ENCODE measurements around the gene WDR70.

DNA sequence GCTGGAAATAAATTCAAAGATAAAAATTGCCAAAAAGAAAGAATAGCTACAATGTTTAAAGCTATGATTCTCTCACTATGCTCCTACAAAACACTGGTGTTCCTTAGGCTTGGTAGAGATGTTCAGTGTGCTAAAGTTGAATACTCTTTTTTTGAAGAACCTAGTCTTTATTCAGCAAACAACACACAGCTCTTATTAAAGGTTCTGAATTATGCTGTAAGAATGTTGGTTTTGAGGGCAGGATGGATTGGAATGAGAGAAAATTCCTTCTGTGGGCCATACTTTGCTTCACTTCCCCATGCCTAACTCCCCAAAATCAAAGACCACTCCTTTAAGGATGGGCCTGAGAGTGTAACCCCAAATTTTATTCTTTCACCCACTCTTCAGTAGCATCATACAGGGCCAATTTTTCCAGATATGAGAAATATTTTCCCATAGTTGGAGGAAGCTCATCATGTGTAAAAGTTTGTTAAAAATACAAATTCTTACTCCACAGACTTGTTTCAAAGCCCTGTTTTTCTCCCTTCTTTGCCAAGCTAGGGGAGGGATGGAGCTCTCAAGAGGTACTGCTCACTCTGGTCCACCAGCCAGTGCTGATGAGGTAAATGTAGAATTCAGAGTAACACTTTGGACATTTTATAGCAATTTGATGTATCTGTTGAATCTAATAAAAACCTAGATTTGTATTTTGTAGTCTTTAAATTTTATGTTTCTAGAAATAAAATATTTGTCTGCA lies 361.4 kb downstream of the WDR70 start:
- TF ChIP-seq, protein P1, sequence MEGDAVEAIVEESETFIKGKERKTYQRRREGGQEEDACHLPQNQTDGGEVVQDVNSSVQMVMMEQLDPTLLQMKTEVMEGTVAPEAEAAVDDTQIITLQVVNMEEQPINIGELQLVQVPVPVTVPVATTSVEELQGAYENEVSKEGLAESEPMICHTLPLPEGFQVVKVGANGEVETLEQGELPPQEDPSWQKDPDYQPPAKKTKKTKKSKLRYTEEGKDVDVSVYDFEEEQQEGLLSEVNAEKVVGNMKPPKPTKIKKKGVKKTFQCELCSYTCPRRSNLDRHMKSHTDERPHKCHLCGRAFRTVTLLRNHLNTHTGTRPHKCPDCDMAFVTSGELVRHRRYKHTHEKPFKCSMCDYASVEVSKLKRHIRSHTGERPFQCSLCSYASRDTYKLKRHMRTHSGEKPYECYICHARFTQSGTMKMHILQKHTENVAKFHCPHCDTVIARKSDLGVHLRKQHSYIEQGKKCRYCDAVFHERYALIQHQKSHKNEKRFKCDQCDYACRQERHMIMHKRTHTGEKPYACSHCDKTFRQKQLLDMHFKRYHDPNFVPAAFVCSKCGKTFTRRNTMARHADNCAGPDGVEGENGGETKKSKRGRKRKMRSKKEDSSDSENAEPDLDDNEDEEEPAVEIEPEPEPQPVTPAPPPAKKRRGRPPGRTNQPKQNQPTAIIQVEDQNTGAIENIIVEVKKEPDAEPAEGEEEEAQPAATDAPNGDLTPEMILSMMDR (IDR thresholded peaks at IDR 0.05), result no peak
- TF ChIP-seq EP300 (IDR thresholded peaks at IDR 0.05), result no peak

Data from sigmoid colon (tissue), 4 donors.